Stimulated activated CD4-positive, alpha-beta T cell treated with anti-CD3 and anti-CD28 coated beads, Interleukin-1b, Interleukin-23, amount 100 ng/mL, for 1 hour (primary cell): ENCODE measurements around the gene DRAP1.
"Not testable (repeated sequence)": the region's sequence is repeated elsewhere in the genome, so short reads cannot be mapped to it uniquely, and the experiment has no call there.

Experiments
- DNase-seq, 2 donors: peaks; one replicate each; pipeline ENCODE4 v3.0.0-alpha.2; 2020; ENCODE audit warnings: low read depth in 2 of 2

The DRAP1 gene

DNA sequence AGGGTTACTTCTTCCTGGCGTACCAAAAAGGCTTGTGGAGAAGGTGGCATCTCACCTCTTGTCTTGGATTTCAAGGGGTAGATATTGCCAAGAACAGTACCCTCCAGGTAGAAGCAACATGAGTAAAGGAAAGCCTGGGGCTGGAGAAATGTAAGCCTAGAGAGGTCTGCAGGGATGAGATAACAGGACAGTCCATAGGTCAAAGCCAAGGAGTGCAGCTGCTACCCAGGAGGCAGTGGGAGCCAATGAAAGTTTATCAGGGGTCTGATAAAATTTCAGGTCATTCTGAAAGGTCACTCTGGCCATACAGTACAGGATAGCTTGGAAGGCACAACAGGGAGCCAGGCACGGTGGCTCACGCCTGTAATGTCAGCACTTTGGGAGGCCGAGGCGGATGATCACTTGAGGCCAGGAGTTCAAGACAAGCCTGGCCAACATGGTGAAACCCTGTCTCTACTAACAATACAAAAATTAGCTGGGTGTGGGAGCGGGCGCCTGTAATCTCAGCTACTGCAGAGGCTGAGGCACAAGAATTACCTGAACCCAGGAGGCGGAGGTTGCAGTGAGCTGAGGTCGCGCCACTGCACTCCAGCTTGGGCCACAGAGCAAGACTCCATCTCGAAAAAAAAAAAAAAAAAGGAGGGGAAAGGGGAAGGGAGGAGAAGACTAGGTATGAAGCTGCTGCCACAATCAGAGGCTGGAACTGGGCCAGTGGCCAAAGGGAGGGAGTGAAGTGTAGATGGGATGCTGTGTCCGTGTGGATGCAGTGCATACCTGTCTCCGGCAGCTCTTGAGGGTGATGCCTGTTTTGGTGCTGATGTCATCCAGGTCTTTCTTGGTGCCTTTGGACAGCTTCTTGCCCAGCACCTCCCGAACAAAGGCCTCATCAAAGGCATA, 32.2 kb upstream of the DRAP1 start:
- DNase-seq: no peak

DNA sequence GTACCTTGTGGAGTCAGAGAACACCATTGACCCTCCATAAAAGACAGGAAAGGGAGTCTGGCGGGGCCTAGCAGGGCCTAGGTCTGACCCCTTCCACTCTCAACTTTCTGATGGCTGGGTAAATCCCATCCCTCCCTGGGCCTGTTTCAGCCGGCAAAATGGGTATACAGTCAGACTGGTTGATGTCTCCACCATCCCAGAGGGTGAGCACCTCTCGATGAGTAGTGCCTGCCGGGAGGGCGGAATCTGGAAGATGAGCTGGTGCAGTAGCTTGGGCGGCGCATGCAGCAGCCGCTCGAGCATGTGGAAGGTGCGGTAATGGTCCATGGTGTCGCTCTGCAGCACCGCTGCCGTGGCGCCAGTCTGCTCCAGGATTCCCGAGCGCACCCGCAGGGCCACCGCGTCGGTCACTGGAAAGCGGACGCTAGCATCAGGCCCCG, 31.5 kb upstream of the DRAP1 start:
- DNase-seq: no peak

GRCh38 chr11:65888163-65888814, 30.9 kb upstream of the DRAP1 start, which contains the start of gene FIBP:
Gene FIBP (minus strand): TSS chr11:65888471. CDS start chr11:65888418, 53 bp downstream.
- DNase-seq: peak; percentile 90 to 91

DNA sequence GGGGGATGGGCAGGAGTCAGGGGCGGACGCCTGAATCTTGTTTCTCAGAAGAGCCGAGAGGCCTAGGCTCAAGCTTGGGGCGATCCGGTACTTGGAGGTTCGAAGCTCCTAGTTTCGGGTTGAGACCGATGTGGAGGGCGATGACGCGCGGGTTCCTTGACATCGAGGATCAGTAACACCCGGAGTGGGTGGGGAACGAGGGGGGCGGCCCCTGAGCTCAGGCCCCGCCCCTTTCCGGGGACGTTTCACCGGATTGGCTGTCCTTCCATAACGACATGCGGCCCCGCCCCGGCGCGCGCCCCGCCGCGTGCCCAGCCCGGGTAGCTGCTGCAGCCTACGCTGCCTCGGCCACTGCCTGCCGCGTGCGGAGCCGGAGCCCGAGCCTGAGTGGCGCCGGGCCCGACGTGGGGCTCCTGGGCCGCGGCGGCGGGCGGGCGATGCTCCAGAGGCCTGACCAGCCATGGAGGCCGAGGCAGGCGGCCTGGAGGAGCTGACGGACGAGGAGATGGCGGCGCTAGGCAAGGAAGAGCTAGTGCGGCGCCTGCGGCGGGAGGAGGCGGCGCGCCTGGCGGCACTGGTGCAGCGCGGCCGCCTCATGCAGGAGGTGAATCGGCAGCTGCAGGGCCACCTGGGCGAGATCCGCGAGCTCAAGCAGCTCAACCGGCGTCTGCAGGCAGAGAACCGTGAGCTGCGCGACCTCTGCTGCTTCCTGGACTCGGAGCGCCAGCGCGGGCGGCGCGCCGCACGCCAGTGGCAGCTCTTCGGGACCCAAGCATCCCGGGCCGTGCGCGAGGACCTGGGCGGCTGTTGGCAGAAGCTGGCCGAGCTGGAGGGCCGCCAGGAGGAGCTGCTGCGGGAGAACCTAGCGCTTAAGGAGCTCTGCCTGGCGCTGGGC, 28.7 kb upstream of the DRAP1 start, which contains the start of gene CCDC85B:
TSS of gene CCDC85B (plus strand) at position 350 of the 895 bp plus-strand sequence. CDS start at position 461, 111 bp downstream.
- peak; percentile 98 for DNase-seq

DNA sequence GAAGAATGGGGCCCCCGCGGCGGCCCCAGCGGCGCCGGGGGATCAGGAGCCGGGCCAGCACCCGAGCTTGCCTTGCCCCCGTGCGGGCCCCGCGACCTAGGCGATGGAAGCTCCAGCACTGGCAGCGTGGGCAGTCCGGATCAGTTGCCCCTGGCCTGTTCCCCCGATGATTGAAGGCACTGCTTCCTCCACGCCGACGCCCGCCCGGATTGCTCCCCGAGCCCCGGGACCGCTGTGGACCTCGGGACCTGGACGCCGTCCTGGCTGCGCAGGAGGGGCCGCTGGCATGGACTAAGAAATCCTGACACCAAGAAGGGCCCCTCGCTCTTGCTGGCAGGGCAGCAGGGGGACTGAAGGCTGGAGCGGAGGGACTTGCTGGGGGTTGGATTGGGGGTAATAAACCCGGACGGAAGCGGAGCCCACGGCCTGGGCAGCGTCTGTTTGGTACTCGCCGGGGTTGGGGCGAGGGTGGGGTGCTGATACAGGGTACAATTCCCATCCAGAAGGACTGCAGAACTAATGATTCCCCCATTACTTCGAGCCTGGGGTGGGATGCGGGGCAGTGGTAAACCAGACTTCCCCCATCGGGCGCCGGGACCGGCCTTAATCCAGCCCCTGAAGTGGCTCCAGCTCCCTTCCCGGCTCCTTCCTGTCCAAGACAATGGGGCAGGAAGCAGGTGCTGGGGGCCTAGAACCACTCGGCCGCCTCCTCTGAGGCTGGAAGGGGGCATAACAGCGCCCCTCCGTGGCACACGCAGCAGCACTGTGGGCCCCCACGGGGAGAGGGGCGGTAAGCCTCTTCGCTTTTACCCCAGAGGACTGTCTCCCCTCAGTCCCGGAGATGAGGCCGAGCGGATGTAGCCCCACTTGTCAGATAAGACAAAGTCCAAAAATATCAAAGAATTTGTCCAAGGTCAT, 27.7 kb upstream of the DRAP1 start:
- no peak for DNase-seq

DNA sequence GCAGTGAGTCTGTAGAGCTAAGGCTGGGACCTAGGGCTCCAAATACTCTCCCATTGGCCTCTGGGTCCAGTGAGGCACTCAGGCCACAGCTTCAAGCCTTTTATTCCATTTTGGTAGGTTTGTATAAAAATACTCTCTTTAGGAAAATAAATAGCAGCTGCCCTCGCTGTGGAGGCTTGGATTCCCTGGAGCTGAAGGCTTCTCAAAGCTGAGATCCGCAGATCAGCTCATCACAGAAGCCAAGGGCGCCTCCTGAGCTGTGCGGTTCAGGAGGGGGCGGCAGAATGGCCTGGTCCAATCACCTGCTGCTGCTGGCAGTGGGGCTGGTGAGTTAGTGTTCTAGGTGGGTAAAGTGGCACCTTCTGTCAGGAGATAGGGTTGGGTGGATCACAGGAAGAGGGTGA, 27.1 kb upstream of the DRAP1 start:
- DNase-seq: not testable (repeated sequence)

DNA sequence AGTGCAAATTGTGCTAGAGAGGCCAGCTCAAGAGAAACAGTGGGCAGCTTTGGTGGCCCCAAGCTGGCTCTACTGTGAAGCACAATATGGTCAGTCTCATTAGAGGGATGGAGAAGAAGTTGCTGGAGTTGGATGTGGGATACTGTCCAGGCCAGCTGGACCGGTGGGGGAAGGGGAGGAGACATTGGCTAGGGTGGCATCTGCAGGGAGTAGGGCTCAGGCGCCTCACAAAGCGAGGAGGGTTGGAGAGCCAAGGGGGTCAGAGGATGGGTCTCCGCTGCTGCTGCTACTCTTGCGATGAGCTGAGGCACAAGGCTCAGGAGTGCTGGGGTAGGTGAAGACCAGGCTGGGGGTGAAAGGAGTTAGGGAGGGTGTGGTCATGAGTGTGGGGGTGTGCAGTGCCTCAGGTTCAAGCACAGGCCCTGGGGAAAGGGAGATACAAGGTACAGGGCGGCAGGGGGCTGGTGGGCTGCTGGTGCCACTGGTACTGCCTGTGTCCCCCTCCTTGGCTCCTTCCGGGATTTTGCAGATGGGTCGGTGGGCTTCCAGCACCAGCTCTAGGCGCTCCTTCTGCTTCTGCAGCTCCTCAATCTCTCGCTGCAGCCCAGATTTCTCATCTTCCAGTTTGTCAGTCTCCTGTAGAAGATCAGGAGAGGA, 26.4 kb upstream of the DRAP1 start:
- no peak for DNase-seq

DNA sequence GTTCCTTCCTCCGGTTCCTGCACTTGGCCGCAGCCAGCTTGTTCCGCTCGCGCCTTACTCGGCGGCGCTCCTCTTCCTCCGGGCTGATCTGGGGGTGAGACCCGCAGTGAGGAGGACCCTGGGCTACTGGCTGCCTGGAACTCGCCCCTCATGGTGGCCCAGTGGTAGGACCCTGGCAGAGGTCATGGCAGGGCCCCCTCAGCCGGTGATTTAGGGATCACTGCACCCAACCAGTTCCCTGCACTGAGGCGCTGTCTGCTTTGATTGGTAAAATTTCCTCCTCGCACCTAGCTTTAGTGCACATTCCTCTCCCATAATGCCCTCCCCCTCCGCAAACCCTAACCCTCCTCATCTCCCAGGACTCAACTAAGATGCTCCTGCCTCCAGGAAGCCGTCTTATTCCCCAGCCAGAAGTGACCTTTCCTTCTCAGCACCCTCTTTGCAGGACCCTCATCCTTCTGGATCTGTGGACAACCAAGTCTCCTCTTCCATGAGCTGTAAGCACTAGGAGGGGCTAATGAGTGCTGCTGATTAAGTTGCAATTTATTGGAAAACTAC, 25.1 kb upstream of the DRAP1 start:
- no peak for DNase-seq

- DNase-seq: no peak
Observed at GRCh38 chr11:65895482-65895981, 23.7 kb upstream of the DRAP1 start.

DNA sequence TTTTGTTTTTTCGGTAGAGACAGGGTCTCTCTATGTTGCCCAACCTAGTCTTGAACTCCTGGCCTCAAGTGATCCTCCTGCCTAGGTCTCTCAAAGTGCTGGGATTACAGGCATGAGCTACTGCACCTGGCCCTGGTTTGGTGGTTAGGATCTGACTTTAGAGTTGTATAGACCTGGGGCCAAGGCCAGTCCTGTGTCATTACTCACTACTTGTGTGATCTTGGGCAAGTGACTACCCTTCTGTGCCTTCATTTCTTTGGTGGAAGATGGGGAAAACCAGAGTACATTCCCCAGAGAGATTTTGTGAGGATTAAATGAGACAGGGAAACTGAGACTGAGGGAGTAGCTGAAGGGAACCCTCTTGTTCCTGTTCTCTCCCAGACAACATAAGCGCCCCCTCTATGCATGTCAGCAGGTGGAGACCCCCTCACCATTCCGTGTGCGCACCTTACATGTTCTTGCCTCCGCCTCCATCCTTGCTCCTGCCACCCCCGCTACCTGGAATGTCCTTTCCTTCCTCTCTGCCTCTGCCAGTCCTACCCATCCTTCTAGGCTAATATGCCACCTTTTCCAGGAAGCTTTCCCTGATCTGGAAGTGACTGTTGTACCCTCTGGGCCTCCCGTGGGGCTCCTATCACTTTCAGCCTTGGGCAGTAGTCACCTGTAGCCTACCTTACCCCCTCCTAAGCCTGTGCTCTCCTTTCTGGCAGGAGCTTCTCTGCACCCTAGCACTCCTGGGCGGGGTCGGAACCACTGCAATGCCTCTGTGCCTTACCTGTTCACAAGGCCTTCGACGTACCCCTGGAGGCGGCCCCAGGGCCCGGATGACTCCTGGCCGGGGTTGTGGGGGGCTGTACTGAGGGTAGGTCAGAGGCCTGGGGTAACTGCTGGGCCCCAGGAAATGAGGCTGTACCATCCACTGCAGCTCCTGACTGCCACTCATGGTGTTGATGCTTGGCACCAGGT, 22.9 kb upstream of the DRAP1 start:
- DNase-seq: no peak

DNA sequence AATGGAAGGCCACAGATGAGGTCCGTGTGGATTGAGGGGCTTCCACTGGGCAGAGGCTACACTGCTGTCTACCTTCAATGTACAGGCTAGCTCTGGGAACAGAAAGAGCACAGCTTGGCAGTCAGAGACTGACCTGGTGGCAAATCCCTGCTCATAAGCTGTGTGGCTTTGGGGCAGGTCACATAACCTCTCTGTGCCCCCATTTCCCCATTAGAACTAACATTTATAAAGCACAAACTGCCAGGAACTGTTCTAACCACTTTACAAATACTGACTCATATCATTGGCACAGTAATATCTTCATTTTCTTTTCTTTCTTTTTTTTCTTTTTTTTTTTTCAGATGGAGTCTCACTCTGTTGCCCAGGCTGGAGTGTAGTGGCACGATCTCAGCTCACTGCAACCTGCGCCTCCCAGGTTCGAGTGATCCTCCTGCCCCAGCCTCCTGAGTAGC, 22.2 kb upstream of the DRAP1 start:
- DNase-seq: no peak

DNA sequence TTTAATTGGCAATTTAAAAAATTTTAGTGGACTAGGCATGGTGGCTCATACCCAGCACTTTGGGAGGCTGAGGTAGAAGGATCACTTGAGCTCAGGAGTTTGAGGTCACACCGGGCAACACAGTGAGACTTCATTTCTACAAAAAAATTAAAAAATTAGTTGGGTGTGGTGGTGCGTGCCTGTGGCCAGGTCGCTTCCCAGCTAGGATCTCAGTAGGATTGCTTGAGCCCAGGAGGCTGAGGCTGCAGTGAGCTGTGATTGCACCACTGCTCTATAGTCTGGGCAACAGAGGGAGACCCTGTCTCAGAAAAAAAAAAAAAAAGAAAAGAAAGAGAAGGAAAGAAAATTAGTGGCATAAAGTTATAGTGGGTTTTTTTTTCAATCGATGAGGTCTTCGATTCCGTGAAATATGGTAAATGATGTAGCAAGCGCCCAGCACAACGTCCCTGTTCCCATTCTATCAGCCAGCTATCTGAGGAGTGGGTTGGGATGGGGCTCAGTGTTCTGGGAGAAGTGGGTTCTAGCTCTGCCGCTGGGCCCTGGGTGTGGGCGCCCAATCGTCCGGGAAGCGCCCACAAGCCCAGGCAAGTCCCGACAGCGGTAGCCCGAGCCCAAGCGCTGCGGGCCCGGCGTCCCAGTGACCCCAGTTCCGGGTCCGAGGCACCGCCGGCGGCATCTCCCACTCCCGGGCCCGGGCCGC, 20.4 kb upstream of the DRAP1 start:
- DNase-seq: no peak

DNA sequence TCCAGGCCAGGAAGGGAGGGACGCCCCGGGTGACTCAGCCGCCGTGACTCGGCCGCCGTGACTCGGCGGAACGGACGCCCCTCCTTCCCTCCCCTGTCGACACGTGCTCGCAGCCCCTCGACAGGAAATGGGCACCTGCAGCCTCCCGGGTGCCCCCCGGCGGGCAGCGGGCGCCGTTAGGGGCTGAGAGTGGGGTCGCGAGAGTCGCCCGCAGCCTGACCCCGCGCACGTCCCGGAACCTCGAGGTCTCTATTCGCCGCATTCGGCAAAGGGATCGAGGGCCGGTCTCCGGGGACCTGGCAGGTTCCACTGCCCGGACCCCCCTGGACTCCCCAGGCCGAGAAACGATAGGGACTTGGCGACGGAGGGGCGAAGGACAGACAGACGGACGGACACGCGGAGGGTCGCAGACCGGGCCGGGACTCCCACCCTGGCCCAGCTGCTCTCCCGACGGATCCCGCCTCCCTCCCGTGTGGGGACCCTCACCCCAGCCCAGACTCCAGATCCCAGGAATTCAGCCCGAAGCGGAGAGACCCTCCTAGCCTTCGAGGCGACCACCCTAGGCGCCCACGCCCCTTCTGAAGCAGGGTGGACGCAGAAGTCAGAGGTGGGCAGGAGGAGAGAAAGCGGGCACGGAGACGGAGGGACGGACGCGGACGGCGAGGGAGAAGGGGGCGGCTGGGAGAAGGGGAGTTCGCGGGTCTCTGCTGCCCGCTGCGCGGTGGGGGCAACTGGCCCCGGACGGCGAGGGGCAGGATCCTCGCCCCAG, 19.7 kb upstream of the DRAP1 start:
- peak in 1 of 2 donors; percentile 62 for DNase-seq

DNA sequence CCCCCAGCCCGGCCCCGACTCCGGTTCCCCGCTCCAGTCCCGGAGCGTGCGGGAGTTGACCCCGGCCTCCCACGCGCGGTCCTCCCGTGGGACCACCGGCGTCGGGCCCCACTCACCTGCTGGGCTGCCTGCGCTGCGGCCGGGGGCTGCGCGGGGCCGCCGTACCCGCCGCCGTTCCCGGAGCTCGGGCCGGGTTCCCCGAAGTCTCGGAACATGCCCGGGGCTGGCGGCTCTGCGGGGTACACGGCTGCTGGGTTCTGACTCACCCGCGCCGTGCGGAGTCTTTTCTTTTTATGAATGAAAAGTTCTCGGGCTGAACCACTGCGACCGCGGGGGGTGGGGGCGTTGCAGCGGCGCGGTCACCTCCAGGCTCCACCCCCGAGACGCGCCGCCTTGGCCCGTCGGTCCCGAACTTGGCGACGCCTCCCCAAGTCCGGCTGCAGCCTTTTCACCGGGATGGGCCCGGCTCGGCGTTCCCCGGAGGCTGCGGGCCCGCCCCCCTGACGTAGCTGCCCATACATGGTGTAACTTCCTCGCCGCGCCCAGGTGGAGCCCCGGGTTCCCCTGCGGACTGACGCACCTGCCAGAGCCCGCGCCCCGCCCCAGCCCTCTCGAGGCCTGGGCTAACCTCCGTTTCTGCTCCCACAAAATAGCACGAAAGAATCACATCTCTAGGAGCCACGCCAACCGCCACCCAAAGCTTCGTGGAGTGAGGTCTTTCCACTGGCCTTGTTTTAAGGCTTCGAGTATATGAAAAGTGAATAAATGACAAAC, 18.9 kb upstream of the DRAP1 start, which contains the start of gene FOSL1:
TSS of gene FOSL1 (minus strand) at position 264 of the 774 bp plus-strand sequence. CDS start at position 215, 49 bp downstream.
- peak; percentile 77 to 87 for DNase-seq

GRCh38 chr11:65900899-65901180, 18.4 kb upstream of the DRAP1 start:
- no peak for DNase-seq

GRCh38 chr11:65903068-65903481, 16.2 kb upstream of the DRAP1 start:
- DNase-seq: no peak
